Mucosa of rectum (tissue), 2 donors: ENCODE results near the gene BMP7.

ENCODE experiments used
- H3K27ac ChIP-seq, 2 donors: one replicate each; pipeline ENCODE4 v1.7.0; 2013; ENCODE audit warnings: inconsistent platforms in 2 of 2, low read depth in 2 of 2, low read length in 2 of 2
- H3K27me3 ChIP-seq, 2 donors: one replicate each; pipeline ENCODE4 v1.7.0; 2013; ENCODE audit warnings: low read length in 2 of 2; ENCODE audit not compliant: control insufficient read depth in 2 of 2, insufficient read depth in 2 of 2
- H3K36me3 ChIP-seq, 2 donors: one replicate each; pipeline ENCODE4 v1.7.0; 2013; ENCODE audit warnings: low read length in 2 of 2; ENCODE audit not compliant: control insufficient read depth in 2 of 2, insufficient read depth in 2 of 2
- H3K4me1 ChIP-seq, 2 donors: one replicate each; pipeline ENCODE4 v1.7.0; 2013; ENCODE audit warnings: low read length in 2 of 2, mild to moderate bottlenecking in 1 of 2; ENCODE audit not compliant: control insufficient read depth in 2 of 2, insufficient read depth in 2 of 2
- H3K4me3 ChIP-seq, 2 donors: one replicate each; pipeline ENCODE4 v1.7.0; 2013; ENCODE audit warnings: low read length in 2 of 2
- H3K9ac ChIP-seq, 2 donors: one replicate each; pipeline ENCODE4 v1.7.0; 2013; ENCODE audit warnings: low read length in 2 of 2, low read depth in 1 of 2, mild to moderate bottlenecking in 1 of 2
- H3K9me3 ChIP-seq, 2 donors: one replicate each; pipeline ENCODE4 v1.7.0; 2013; ENCODE audit warnings: low read length in 2 of 2; ENCODE audit not compliant: control insufficient read depth in 2 of 2
- donor health status: healthy.
- donor health status: Normal muscosa, but diverticular disease.

BMP7 gene

GRCh38 chr20:57277398-57278105 is 11.1 kb upstream of the BMP7 start:
- H3K4me1 ChIP-seq: no peaks in the 10 kb centered on the region
- no peak overlapping the region for H3K4me3 ChIP-seq
- no peaks in the 10 kb centered on the region for H3K9me3 ChIP-seq
- H3K27ac ChIP-seq: no peak overlapping the region
- no peak overlapping the region for H3K9ac ChIP-seq
- H3K27me3 ChIP-seq: no peaks in the 10 kb centered on the region
- H3K36me3 ChIP-seq: no peaks in the 10 kb centered on the region

DNA sequence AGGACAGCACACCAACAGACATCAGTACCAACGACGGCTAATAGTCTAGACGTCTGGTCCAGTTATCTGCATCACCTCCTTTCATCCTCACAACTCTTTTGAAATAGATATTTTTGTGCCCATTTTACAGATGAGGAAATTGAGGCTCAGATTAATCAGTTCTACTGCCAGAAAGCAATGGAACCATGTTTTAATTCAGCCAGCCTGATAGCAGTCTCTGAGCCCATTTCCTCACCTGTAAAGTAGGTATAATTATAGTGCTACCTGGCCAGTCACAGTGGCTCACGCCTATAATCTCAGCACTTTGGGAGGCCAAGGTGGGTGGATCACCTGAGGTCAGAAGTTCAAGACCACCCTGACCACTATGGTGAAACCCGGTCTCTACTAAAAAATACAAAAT is 9.8 kb upstream of the BMP7 start:
- H3K9me3 ChIP-seq: no peaks in the 10 kb centered on the region
- H3K4me3 ChIP-seq: no peak overlapping the region
- no peak overlapping the region for H3K9ac ChIP-seq
- H3K36me3 ChIP-seq: no peaks in the 10 kb centered on the region
- H3K27me3 ChIP-seq: no peaks in the 10 kb centered on the region
- no peaks in the 10 kb centered on the region for H3K4me1 ChIP-seq
- H3K27ac ChIP-seq: no peak overlapping the region

GRCh38 chr20:57275813-57276212 is 9.4 kb upstream of the BMP7 start:
- Histone ChIP-seq H3K36me3 (no peaks in the 10 kb centered on the region), H3K27me3 (no peaks in the 10 kb centered on the region), H3K4me1 (no peaks in the 10 kb centered on the region), H3K9me3 (no peaks in the 10 kb centered on the region), H3K4me3 (no peak overlapping the region), H3K9ac (no peak overlapping the region), H3K27ac (no peak overlapping the region)

- Histone ChIP-seq H3K27ac (no peak overlapping the region), H3K9me3 (no peaks in the 10 kb centered on the region), H3K4me1 (no peaks in the 10 kb centered on the region), H3K4me3 (no peak overlapping the region), H3K36me3 (no peaks in the 10 kb centered on the region), H3K9ac (no peak overlapping the region), H3K27me3 (no peaks in the 10 kb centered on the region)
Measured at GRCh38 chr20:57275334-57275733, 8.9 kb upstream of the BMP7 start.

DNA sequence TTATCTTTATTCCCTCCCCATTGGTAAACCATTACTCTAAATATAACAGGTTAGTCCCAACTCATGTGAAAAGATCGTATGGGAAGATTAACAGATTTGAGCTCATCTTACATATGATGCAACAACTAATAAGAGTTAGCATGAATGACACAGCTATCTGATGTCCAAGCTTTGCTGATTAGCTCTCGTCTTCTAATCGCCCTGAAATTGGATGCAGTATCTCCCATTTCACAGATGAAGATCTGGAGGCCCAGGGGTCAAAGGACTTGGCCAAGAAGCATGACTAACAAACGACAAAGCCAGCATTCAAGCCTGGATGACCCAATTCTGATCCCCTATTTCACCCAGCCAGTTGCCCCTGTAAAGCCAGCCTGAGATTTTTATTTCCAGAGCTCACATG is 8.4 kb upstream of the BMP7 start:
- no peaks in the 10 kb centered on the region for H3K9me3 ChIP-seq
- no peaks in the 10 kb centered on the region for H3K36me3 ChIP-seq
- no peaks in the 10 kb centered on the region for H3K4me1 ChIP-seq
- no peak overlapping the region for H3K4me3 ChIP-seq
- H3K27ac ChIP-seq: no peak overlapping the region
- H3K27me3 ChIP-seq: peaks cover 0 to 1% of the 10 kb centered on the region in 2 donors
- no peak overlapping the region for H3K9ac ChIP-seq

DNA sequence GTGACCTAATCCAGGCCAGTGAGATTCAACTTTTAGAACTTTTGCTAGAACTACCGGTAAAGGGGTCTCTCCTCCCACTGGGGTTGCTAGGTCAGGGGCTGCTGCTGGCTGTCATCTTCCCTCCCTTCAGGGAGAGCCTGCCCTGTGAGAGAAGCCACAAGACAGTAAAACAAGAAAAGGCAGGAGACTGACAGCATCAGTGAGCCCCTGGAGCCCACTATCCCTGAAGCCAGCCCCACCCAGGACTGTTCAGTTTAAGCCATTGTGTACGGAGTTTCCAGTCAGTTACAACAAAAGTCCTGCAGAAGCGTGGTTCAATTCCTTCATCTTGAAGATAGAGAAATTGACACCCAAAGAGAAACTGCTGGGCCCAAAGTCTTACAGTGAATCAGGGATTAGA is 7.9 kb upstream of the BMP7 start:
- no peak overlapping the region for H3K4me3 ChIP-seq
- H3K9ac ChIP-seq: no peak overlapping the region
- H3K4me1 ChIP-seq: no peaks in the 10 kb centered on the region
- no peak overlapping the region for H3K27ac ChIP-seq
- no peaks in the 10 kb centered on the region for H3K9me3 ChIP-seq
- H3K27me3 ChIP-seq: peaks cover 0 to 3% of the 10 kb centered on the region in 2 donors
- no peaks in the 10 kb centered on the region for H3K36me3 ChIP-seq

DNA sequence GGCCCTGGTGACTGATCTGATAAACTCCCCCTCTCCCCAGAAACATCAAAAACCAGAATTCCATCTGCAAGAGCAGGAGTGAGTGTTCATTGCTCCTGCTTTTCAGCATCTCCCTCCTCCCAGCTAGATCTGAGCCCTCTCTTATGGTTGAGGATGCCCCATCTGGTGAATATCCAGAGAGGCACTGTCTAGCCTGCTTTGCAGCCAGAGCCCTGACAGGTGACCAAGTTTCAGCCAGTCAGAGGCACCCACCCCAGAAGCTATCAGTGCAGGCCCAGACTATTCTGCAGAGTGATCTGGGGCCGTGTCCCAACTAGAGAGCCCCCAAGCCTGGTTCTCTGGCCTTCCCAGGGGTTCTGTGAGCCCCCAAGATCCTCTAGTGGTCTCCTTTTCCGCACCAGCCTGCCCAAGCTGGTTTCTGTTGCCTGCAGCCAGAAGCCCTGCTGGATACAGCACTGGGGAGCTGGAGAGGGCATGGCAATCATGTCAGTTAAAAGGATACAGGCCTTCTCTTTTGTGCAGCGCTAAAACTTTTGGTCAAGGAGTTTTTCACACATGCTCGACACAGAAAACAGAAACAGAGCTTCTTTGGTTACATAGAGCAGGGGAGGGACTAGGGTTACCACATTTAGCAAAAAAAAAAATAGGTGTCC is 6.6 kb upstream of the BMP7 start:
- Histone ChIP-seq H3K4me3 (no peak overlapping the region), H3K9me3 (no peaks in the 10 kb centered on the region), H3K36me3 (no peaks in the 10 kb centered on the region), H3K27me3 (peaks cover 0 to 3% of the 10 kb centered on the region in 2 donors), H3K4me1 (no peaks in the 10 kb centered on the region), H3K27ac (no peak overlapping the region), H3K9ac (no peak overlapping the region)

DNA sequence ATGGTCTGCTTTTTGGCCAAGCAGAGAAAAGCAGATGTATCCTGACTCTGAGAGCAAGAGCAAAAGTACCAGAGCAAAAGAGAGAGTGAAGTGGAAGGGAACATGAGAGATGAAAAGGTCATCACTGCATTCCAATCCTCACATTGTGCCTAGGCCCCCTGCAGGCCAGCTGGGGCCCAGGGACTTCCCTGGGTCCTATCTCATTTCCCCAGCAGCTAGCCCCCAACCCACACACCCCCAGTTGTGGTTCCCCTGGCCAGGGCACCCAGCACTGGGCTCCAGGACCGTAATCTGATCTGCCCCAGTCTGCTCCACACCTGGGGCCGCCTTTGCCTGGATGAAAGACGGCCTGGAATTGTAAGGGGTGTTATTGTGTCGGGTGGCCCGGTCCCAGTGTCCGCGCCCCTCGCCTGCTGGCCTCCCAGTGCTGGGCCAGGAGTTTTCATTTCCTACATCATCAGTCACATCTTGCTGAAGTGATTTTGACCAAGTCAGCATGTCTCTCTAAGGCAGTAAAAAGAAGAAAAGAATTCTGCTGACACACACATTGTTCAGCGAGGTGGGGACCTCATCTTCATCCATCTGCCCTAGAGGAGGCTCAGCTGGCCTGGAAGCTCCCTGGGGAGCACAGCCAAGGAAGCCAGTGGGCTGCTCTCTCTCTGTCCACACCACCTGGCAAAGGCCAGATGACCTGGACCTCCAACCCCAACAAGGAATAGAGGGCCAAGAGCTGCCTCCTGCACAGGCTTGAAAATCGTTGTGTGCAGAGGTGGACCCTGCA is 4.0 kb upstream of the BMP7 start:
- H3K9me3 ChIP-seq: no peaks in the 10 kb centered on the region
- H3K27me3 ChIP-seq: peaks cover 16% of the 10 kb centered on the region in 2 donors
- no peak overlapping the region for H3K4me3 ChIP-seq
- H3K4me1 ChIP-seq: peaks cover 0 to 3% of the 10 kb centered on the region in 2 donors
- H3K27ac ChIP-seq: no peak overlapping the region
- H3K9ac ChIP-seq: no peak overlapping the region
- H3K36me3 ChIP-seq: no peaks in the 10 kb centered on the region

DNA sequence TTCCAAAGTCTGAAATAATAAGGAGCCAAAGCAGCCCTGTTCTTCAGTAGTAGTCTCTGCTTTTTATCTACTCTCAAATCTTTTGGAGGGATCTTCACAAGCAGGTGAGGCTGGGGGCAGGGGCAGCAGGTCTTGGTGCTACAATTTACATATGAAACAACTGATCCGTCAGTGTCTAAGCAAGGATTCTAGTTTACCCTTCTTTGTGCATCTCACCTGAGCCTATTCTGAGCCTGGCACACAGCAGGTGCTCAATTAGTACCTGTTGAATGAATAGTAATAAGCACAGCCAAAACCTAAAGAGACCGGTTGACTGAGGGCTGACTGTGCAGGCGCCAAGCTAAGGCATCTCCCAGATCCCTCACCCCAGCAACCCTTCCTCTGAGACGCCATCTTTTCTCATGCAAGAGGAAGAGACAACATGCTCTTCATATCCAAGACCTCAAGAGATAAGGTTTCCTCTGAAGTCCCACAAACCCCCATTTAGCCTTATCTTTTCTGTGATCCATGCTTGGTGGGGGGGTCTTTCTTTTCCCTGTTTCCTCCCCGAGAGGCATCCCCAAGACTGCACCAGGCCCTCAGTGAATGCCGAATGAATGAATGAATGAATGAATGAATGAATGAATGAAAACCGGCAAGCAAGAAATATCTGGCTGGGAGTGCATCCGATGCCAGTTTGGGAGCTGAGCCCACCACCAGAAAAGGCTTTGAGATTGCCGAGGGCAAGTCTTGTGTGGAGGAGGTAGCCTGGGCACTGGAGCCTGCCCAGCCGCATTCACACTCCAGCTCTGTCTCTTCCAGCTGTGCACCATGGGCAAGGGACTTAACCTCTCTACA is 2.9 kb upstream of the BMP7 start:
- H3K9me3 ChIP-seq: no peaks in the 10 kb centered on the region
- H3K4me3 ChIP-seq: no peak overlapping the region
- H3K9ac ChIP-seq: no peak overlapping the region
- H3K36me3 ChIP-seq: no peaks in the 10 kb centered on the region
- H3K4me1 ChIP-seq: peaks cover 0 to 4% of the 10 kb centered on the region in 2 donors
- peaks cover 16 to 20% of the 10 kb centered on the region in 2 donors for H3K27me3 ChIP-seq
- no peak overlapping the region for H3K27ac ChIP-seq
